Amygdala (tissue), 56 donors: ENCODE measurements around the gene CRYAA.
"Not testable (repeated sequence)": the region's sequence is repeated elsewhere in the genome, so short reads cannot be mapped to it uniquely, and the experiment has no call there.

ENCODE experiments used
- DNase-seq, 56 donors: peaks; one replicate each; lab custom pipeline; 2025; lab: John Stamatoyannopoulos, UW

The CRYAA gene

GRCh38 chr21:43176621-43177020 lies 7.8 kb downstream of the CRYAA start:
- DNase-seq = not testable (repeated sequence)

- DNase-seq = not testable (repeated sequence)
These were observed 8.5 kb downstream of the CRYAA start for GRCh38 chr21:43177043-43177906.

- DNase-seq = not testable (repeated sequence)
These were observed 9.5 kb downstream of the CRYAA start for GRCh38 chr21:43178175-43178826.

- not testable (repeated sequence) for DNase-seq
These were observed 12.2 kb downstream of the CRYAA start for GRCh38 chr21:43181033-43181432.

- not testable (repeated sequence) for DNase-seq
These were observed 18.5 kb downstream of the CRYAA start for GRCh38 chr21:43187268-43187667.

GRCh38 chr21:43187715-43188114 lies 18.9 kb downstream of the CRYAA start:
- DNase-seq = no peak

- no peak for DNase-seq
These were observed 19.4 kb downstream of the CRYAA start for GRCh38 chr21:43188181-43188580.

GRCh38 chr21:43188592-43189210 lies 19.9 kb downstream of the CRYAA start:
- DNase-seq = peak in 47 of 56 donors; percentile 4 to 85 (median 54)

- no peak for DNase-seq
These were observed 21.1 kb downstream of the CRYAA start for GRCh38 chr21:43189936-43190335.

- DNase-seq = no peak
These were observed 21.7 kb downstream of the CRYAA start for GRCh38 chr21:43190544-43190943.

- DNase-seq = no peak
These were observed 22.1 kb downstream of the CRYAA start for GRCh38 chr21:43190951-43191350.

- no peak for DNase-seq
These were observed 22.7 kb downstream of the CRYAA start for GRCh38 chr21:43191521-43191920.

GRCh38 chr21:43191971-43192370 lies 23.2 kb downstream of the CRYAA start:
- no peak for DNase-seq

- DNase-seq = peak in 1 of 56 donors; percentile 21
These were observed 23.8 kb downstream of the CRYAA start for GRCh38 chr21:43192501-43193081.

GRCh38 chr21:43193088-43193650 lies 24.4 kb downstream of the CRYAA start:
- DNase-seq = no peak

GRCh38 chr21:43193651-43194302 lies 25.0 kb downstream of the CRYAA start:
- DNase-seq = no peak

- DNase-seq = no peak
These were observed 25.7 kb downstream of the CRYAA start for GRCh38 chr21:43194303-43195120.

- no peak for DNase-seq
These were observed 26.6 kb downstream of the CRYAA start for GRCh38 chr21:43195121-43196021.
